Left renal pelvis (tissue), 4 donors: ENCODE measurements around the gene WWOX. TPM values are rescaled to one million over a fixed set of nuclear protein-coding genes. Genes with fewer than 3 reads are reported as not detected.

Experiments
- DNase-seq, 4 donors: peaks; one replicate each; pipeline ENCODE4 v3.0.0-alpha.2; 2013; ENCODE audit warnings: low read depth in 4 of 4, low spot score in 3 of 4
- polyA plus RNA-seq, 4 donors: library from polyadenylated mRNA; unstranded; fragments of 120-200 nt; gene quantifications; one replicate each; pipeline ENCODE4 v1.2.1, GENCODE V29; 2013; ENCODE audit not compliant: insufficient read length in 4 of 4

The WWOX gene
- polyA plus RNA-seq, 4 donors = 19.6 to 43.2 (median 39.7) TPM

DNA sequence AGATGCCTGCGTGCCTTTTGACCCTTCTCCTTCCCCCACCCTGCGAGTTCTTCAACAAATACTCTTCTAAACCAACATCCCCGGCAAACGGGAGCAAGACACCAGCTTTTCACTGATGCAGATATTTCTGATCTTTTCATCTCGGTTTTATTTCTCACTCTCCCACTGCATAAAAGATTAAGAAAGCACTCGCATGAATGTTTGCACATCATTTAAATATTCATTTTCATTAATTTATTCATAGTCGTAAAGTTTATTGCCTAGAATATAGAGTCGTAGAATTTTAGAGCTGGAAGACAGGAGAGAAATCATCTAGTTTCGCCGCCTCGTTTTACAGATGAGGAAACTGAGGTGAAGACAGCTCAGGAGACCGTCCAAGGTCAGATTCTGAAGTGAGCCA is 1013.0 kb downstream of the WWOX start:
- no peak for DNase-seq

DNA sequence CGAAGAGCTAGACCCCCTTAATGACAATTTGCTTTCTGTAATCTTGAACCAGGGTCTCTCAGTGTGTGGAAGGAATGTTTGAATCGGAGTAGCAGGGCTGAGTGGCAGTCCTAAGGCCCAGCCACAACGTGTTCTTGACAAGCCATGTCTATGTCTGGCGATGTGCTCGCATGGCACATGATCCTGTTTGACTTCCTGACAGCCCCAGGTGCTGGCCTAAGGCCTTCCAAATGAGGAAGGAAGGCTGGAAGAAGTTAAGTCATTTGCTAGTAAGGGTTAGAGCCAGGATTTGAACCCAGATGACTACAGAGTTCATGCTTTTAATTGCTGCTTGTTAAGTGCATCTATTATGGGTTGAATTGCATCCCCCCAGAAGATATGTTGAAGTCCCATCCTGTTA is 1014.4 kb downstream of the WWOX start:
- no peak for DNase-seq

DNA sequence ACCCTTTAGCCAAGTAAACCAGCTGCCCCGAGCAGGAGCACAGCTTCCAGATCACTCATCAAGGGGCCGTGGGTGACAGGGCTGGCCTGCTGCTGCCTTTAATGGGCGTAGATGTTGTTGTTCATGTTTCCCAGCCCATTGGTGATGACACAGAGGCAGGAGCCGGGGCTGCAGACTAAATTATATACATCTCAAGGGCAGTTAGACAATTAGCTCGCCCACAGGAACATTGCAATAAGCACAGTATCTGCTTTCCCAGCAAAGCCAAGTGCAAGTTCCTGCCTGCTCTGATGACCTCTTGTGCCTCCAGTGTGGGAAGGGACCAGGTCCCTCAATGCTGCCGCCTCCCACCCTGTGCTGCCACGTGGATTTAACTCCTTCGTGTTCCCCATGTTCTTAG is 1015.3 kb downstream of the WWOX start:
- DNase-seq = no peak

DNA sequence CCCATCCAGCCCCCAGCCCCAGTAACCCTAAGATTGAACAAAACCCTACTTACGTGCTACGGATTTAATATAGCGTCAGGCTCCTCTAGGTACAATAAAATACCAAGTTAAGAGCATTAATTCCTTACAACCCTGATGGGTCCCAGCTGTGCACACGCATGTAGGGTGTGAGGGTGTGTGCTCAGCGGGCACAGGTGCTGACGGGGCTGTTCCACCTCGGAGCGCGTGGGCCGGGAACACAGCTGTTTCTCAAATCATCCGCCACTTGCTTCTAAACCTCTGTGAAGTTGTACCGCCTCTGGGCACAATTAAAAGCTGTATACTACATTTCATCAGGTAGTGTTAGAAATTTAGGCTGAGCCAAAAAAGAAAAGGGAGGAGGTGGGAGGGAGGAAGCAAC is 1022.5 kb downstream of the WWOX start:
- DNase-seq = no peak

DNA sequence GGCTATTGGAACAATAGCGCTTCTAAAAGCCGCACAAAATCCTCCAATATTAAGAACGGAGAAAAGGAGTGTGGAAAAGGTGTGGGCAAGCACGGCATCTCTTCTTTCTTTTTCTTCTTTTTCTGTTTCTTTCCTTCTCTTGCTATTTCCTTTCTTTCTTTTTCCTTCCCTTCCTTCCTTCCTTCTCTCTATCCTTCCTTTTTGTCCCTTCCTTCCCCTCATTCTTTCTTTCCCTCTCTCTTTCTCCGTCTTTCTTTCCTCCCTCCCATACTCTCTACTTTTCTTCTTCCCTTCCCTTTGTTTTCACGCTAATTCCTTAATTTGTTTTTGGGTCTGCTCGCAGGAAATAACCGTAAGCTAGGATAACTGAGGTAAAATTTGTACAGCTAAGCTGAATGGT is 1022.9 kb downstream of the WWOX start:
- no peak for DNase-seq

DNA sequence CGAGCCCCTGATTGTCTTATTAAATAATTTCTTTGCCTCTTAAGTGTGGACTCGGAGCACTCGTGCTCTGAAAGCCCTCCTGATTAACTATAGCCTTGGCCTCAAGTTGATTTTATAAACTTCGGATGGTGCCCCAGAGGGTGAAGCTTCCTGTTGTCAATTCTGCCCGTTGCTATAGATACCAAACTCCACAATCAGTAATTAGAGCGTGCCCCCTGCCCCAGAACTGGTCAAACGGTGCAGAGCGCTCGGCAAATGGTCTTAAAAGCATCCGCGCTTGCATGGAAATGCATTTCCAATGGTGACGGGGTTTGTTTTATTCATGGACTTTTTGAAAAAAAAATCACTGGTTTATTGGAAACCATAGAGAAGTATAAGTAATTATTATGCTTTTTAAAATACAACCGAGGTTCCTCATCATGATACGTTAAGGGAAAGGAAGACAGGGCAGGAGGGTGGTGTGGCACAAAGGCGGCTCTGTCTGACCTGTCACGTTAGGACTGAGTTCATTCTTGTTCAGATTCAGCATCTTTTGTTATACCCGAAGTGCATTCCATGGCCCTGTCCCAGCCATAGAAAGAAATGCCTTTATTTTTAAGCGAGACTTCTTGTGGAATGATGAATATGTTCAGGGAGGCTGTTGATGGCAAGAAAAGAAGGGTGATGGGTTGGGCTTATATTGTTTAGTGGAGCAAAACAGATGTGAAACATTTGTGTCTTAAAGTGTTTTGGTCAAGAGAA is 1024.7 kb downstream of the WWOX start:
- no peak for DNase-seq

DNA sequence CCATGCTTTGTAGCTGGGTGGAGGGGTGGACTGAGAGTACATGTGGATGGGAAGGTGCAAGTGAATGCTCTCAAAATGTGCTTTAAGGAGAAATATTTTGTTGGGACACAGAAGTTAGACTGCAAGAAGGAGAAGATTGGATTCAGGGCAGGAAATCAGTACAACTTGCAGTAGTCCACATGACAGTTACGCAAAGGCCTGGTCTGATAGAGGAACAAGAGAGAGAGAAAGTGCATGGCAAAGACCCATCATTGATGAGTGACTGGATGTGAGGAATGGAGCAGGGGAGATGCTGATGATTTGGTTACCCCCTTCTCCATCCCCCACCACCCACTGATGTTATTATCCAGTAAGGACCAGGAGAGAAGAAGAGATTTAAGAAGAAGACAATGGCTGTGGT is 1028.3 kb downstream of the WWOX start:
- DNase-seq = no peak

DNA sequence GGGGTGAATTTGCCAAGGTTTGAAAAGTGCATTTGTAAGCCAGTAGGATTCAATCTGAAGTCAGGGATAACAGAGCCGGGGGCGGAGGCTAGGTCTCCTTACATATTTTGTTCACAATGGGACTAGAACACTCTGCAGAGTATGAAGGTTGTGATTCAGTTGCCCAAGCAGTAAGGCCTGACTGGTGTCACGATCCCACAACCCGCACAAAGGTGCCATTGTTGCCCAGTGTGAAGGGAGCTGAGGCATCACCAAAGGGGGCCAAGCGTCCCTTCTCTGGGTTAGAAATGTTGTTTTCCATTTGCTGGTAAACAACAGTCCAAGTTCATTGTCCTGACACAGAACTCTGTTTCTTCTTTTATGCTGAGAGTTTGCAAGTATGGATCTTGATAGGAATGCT is 1029.3 kb downstream of the WWOX start:
- DNase-seq = no peak

DNA sequence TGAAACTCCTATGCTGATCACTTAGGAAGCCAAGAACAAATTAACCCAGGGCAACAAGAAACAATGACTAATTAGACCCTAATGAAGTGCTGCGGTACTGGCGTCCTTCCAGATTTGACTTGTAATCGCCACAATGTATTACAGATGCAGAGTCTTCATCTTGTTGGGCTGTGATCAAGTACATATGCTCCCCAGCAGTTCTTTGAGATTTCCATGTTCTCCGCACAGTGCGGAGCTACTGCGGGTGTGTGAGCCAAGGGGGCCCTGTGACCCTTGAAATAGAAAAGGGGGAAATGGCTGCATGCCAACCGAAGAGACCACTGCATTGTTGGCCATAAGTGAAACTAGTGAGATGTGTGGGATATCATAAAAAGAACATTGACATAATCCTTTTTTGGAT is 1031.2 kb downstream of the WWOX start:
- no peak for DNase-seq

DNA sequence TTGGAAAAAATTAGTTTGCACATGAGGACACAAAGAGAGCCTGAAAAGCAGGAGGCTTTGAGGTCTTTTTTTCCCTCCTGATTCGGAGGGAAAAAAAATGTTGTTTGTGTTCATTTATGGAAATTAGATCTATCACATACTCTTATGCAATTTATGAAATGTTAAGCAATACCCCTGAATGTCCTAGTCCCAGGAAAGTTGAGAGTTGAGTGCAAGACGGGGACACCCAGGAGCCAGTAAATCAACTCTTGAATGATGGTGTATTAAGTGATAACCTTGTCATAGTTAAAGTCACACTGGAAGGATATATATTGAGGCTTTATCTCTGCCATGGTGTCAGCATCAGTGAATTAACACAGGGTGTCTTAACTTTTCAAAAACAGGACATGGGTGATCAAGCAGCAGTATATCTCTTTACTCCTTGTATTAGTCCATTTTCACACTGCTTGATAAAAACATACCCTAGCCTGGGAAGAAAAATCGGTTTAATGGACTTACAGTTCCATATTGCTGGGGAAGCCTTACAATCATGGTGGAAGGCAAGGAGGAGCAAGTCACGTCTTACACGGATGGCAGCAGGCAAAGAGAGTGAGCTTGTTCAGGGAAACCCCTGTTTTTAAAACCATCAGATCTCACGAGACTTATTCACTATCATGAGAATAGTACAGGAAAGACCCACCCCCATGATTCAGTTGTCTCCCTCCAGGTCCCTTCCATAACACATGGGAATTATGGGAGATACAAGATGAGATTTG is 1032.0 kb downstream of the WWOX start:
- no peak for DNase-seq

DNA sequence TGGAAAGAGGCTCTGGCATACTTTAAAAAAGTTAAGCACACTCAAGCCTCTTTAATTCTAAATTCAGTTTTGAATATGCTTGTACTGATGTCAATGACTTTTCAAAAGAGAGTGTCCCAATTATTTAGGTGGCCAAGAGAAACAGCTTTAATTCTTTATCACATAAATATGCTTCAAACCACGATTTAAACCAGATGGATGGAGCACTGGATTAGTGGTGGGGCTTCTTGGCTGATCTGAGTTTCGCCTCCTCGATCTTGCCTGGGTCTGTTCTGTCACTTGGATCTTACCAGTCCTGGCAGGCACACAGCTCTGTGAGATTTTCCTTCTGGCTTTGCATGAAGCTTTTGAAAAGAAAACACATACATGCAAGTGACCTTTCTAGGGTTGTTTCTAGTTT is 1033.2 kb downstream of the WWOX start:
- peak; percentile 57 to 66 (median 61) for DNase-seq

DNA sequence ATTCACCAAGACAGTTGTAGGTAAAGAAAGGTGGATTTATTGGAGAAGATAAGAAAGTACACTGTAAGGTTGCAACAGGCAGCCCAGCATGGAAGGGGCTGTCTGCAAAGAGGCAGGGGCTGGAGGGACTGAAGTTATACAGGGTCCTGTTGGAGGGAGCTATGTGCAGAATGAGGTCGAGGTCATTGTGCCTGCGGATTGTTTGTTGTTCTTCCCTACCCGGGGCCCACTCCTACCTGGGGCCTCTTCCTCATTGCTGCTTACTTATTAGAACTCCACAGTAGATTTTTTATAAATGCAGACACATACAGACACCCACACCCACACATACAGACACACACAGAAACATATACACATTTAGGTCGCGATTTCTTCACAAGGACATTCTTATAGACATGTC is 1034.8 kb downstream of the WWOX start:
- no peak for DNase-seq

DNA sequence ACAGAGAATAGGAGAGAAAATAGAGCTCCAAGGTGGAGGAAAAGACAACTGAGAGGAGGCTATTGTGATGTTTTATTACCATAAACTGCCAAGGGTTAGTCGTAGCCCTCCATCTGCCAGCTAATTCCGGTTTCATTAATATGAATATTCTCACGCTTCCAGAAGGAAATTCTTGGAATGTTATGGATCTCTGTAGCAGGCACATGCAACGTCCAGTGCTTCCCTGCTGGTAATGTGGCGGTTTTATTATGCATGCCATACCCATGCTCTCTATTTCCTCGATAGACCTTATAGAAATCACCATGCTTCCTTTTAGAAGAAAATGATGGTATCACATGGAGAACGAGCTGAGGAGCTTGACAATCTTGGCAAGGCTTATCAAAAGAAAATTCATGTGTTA is 1037.5 kb downstream of the WWOX start:
- DNase-seq = no peak

DNA sequence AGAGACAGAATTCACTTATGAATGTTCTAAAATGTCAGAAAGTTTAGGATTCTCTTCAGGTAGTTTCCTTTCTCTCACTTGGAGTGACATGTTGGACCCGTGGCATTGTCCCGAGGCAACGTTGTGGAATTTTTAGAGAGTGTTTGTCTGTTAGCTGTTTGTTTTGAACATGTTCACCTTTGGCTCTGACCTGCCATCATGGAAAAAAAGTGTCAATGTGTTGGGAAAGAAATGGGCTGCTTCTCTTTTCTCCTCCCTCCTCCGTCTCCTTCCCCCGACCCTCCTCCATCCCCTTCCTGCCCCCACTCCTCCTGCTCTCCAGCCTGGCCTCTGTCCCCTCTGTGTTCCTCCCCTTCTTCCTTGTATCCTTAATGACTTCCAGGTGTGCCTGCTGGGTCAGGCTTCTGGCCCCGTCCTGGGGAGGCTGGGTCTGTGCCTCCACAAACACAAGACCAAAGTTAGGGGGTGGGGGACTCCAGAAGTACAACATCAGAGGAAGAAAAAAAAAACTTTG is 1038.0 kb downstream of the WWOX start:
- DNase-seq = no peak

DNA sequence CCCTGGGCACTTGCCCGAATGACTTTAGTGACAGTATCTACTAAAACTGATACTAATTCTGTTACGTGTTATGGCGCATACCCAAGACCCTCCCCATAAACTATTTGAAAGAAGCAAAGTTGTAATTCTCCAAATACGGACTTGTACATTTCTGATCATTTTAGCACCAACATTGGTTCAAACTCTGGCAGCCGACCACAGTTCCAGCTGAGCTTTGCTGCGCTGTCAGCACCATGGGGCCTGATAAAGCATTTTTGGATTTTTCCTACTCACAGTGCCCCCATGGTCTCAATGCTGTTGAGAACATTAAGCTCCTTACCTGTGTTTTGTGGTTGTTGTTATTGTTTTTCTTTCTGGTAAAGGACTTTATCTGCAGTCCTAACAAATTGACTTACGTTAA is 1040.3 kb downstream of the WWOX start:
- DNase-seq = no peak

DNA sequence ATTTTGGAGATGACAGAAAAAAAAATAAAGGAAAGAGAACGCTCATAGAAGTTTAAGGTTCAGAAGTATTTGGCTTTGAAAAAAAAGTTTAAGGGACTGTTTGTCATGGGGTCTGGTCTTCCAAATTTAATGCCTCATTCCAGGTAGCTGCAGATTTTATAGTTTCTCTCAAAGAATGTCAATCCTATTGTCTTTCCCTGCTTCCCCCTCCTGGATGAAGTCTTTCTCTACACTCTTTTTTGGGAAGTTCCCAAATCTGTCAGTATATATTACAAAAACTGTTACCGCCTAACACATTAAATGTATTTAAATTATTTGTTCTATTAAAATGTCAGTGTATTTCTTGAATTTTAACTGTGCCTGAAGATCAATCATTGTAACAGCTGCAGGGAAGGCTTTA is 1043.6 kb downstream of the WWOX start:
- DNase-seq = no peak

DNA sequence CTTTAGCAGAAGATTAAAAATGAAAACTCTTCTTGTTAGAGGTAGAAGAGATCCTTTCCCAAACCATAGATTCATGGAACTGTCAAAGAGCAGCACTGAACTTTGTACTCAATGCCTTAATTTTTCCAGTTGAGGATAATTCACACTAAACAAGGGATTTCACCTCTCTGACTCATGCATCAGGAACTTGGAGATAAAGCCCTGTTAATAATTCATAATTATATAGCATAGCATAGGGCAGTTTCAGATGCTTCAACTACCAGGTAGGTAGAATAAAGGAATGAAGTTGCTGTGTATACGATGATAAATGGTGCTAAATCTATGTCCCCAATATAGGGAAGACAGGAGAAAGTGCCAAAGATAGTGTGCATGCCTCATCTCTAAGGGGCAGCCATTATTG is 1050.7 kb downstream of the WWOX start:
- no peak for DNase-seq

DNA sequence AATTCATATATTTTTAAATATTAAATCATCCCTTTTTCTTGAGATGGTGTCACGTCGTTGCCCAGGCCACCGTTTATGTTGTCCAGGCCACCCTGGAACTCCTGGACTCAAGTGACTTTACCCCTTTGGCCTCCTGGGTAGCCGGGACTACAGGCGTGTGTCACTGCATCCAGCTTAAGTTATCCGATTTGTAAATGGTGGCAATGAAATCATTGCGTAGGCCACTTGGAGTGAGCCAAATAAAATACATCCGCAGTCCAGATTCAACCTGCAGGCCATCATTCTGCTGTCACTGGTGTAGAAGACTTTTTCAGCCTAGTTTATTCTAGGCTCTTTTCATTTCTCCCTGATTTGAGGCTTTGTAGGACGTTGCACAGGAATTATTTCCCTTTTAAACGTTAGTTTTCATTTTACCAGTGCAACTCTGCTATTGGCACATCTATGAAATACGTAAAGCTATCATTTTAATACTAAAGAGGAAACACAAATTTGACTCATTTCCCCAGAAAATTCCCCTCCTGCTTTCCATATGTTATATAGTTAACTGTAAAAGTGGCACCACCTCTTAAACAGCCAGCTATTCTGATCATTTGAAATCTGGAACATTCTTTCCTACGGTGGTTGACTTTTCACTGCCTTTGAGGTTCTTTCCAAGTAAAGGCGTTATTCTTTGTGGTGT is 1051.3 kb downstream of the WWOX start:
- DNase-seq = no peak

DNA sequence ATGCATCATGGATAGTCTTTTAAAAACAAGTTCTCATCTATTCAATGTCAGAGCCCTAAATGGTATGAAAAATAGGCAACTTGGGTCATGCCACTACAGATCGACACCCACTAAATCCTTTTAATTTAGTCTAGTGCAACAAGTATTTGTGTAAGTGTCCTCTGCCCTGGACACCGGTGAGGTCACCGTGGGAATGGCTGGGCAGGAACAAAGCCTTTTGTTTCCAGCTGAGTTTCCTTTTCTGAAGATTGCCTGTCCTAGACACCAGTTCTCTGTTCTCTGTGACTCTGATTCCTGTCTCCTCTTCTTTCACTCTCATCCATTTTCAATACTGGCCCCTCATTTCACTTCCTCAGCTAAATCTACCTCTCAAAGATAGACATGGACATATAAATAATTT is 1054.6 kb downstream of the WWOX start:
- DNase-seq = no peak

DNA sequence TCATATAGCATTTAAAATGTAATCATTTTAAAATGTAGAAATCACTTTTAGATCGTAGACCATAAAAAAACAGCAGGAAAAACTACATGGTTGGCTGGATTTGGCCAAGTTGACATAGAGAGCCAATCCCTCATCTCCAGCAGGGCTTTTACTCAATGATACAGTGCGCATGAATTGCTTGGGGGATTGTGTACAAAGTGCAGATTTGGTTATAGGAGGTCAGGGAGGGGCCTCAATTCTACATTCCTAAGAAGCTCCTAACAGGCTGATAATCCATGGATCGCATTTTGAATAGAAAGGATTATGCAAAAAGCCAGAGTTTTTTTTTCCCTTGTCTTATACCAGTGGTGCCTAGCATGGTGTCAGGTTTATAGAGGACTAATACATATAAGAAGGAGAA is 1056.0 kb downstream of the WWOX start:
- DNase-seq = no peak

DNA sequence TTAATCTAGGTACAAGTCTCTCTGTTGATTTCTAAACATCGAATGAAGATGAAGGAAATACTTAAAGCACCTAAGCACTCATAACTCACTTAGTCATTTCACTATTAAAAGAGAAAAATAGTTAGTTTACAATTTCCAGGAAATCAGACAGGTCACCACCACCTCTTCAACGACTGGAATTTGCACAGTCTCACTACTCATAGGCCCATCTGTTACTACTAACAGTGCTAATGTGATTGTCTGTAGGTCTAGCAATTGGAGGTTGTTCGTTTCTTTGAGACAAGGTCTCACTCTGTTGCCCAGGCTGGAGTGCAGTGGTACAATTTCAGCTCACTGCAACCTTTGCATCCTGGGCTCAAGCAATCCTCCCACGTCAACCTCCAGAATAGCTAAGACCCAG is 1056.5 kb downstream of the WWOX start:
- no peak for DNase-seq

DNA sequence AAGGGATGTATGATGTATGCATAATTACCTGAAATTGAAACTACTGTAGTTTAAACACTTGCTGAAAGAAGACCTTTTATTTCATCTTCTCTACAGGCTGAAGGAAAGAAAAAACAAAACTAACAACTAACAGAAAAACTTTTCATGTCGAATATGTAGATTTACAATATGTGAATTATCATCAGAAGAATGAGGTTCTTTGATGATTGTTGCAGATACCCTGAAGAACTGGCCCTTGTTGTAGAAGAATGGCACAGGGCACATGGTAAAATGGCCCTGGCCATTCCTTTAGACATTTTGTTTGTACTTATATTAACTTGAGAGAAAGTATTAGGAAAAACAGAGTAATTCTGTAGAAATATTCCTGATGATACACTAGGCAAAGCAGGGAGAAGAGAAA is 1057.3 kb downstream of the WWOX start:
- DNase-seq = no peak
